DND-41 (cell line): ENCODE results near the gene SERPINA5.

Experiments
- ATAC-seq: fragments of 200-7000 bp; cut with Tn5 transposase; 3 replicates; pipeline ENCODE4 v1.9.1; 2021; ENCODE audit warnings: low read depth; ENCODE audit not compliant: insufficient read depth
- DNase-seq: peaks from one replicate; pipeline ENCODE4 v3.0.0-alpha.2; 2020
- H2AFZ ChIP-seq: 2 replicates; pipeline ENCODE4 v1.6.0; 2012; ENCODE audit warnings: low read depth, low read length
- H3K27ac ChIP-seq: 2 replicates; pipeline ENCODE4 v1.5.1; 2012; ENCODE audit warnings: low read length, inconsistent platforms
- H3K27me3 ChIP-seq: fragments of 200-600 bp; sonication (generic); 2 replicates; pipeline ENCODE4 v1.6.0; 2012; ENCODE audit warnings: low read length, mild to moderate bottlenecking, inconsistent platforms; ENCODE audit not compliant: insufficient read depth, poor library complexity
- H3K36me3 ChIP-seq: 2 replicates; pipeline ENCODE4 v1.5.1; 2012; ENCODE audit warnings: low read length, inconsistent platforms; ENCODE audit not compliant: insufficient read depth
- H3K4me1 ChIP-seq: 2 replicates; pipeline ENCODE4 v1.5.1; 2012; ENCODE audit warnings: mild to moderate bottlenecking, low read length; ENCODE audit not compliant: insufficient read depth
- H3K4me2 ChIP-seq: 2 replicates; pipeline ENCODE4 v1.6.0; 2012; ENCODE audit warnings: mild to moderate bottlenecking, moderate library complexity, low read length, inconsistent platforms; ENCODE audit not compliant: insufficient read depth
- H3K4me3 ChIP-seq, 2 experiments: fragments of 200-600 bp in 1 of 2; shearing (Covaris generic) in 1 of 2; 2 replicates each; pipeline ENCODE4 v1.5.1; 2012 to 2016; ENCODE audit warnings: inconsistent platforms in 2 of 2, low read length in 2 of 2, mild to moderate bottlenecking in 2 of 2, low read depth in 1 of 2, moderate library complexity in 1 of 2
- H3K79me2 ChIP-seq: 2 replicates; pipeline ENCODE4 v1.6.0; 2012; ENCODE audit warnings: low read length, inconsistent platforms; ENCODE audit not compliant: insufficient read depth
- H3K9ac ChIP-seq: 2 replicates; pipeline ENCODE4 v1.6.0; 2012; ENCODE audit warnings: low read depth, mild to moderate bottlenecking, inconsistent platforms, low read length, moderate library complexity
- H3K9me3 ChIP-seq: 2 replicates; pipeline ENCODE4 v1.5.1; 2012; ENCODE audit warnings: low read length, moderate library complexity, mild to moderate bottlenecking, inconsistent platforms; ENCODE audit not compliant: insufficient read depth, severe bottlenecking
- H4K20me1 ChIP-seq: 2 replicates; pipeline ENCODE4 v1.6.0; 2012; ENCODE audit warnings: low read length; ENCODE audit not compliant: insufficient read depth
- CTCF ChIP-seq: IDR thresholded peaks from 2 replicates; pipeline ENCODE4 v1.5.1; 2012; ENCODE audit warnings: borderline replicate concordance, low read length, moderate library complexity, mild to moderate bottlenecking; ENCODE audit not compliant: poor library complexity, severe bottlenecking; ENCODE audit errors: extremely low read depth
- EZH2 ChIP-seq: IDR thresholded peaks from 3 replicates; pipeline ENCODE4 v1.6.1; 2012; ENCODE audit warnings: borderline replicate concordance, low read depth, mild to moderate bottlenecking, moderate library complexity, low read length, inconsistent platforms; ENCODE audit not compliant: severe bottlenecking

Gene SERPINA5

GRCh38 chr14:94614802-94615201, 33.6 kb downstream of the SERPINA5 start:
- no peaks in the 10 kb centered on the region for H3K4me1 ChIP-seq
- H3K27ac ChIP-seq: no peak overlapping the region
- no peak overlapping the region for H3K4me2 ChIP-seq
- no peak for ATAC-seq
- H3K9me3 ChIP-seq: peaks cover 18% of the 10 kb centered on the region
- no peaks in the 10 kb centered on the region for H3K36me3 ChIP-seq
- no peaks in the 10 kb centered on the region for H4K20me1 ChIP-seq
- no peak overlapping the region for H2AFZ ChIP-seq
- H3K79me2 ChIP-seq: no peaks in the 10 kb centered on the region
- no peak overlapping the region for H3K9ac ChIP-seq
- DNase-seq: no peak
- H3K4me3 ChIP-seq: no peak overlapping the region
- peaks cover 3% of the 10 kb centered on the region for H3K27me3 ChIP-seq
- TF ChIP-seq CTCF (no peak), EZH2 (no peak)

GRCh38 chr14:94615254-94615653, 34.0 kb downstream of the SERPINA5 start:
- Histone ChIP-seq H3K79me2 (no peaks in the 10 kb centered on the region), H3K36me3 (no peaks in the 10 kb centered on the region), H3K4me2 (no peak overlapping the region), H3K27me3 (peaks cover 3% of the 10 kb centered on the region), H3K4me3 (no peak overlapping the region), H2AFZ (no peak overlapping the region), H3K9ac (no peak overlapping the region), H3K27ac (no peak overlapping the region), H3K4me1 (no peaks in the 10 kb centered on the region), H3K9me3 (peaks cover 18% of the 10 kb centered on the region), H4K20me1 (no peaks in the 10 kb centered on the region)
- ATAC-seq (no peak), DNase-seq (no peak)
- no peak for TF ChIP-seq EZH2
- no peak for TF ChIP-seq CTCF

- H2AFZ ChIP-seq: no peak overlapping the region
- TF ChIP-seq CTCF (no peak), EZH2 (no peak)
- no peaks in the 10 kb centered on the region for H4K20me1 ChIP-seq
- ATAC-seq: no peak
- peaks cover 18% of the 10 kb centered on the region for H3K9me3 ChIP-seq
- DNase-seq: no peak
- H3K27ac ChIP-seq: no peak overlapping the region
- H3K4me3 ChIP-seq: no peak overlapping the region
- no peaks in the 10 kb centered on the region for H3K79me2 ChIP-seq
- H3K9ac ChIP-seq: no peak overlapping the region
- H3K4me1 ChIP-seq: no peaks in the 10 kb centered on the region
- no peak overlapping the region for H3K4me2 ChIP-seq
- no peaks in the 10 kb centered on the region for H3K36me3 ChIP-seq
- peaks cover 3% of the 10 kb centered on the region for H3K27me3 ChIP-seq
Observed at GRCh38 chr14:94615823-94616570, 34.8 kb downstream of the SERPINA5 start.
